Measurements from ENCODE around the gene ZBED1. TPM values are rescaled to one million over a fixed set of nuclear protein-coding genes. Genes with fewer than 3 reads are reported as not detected.

The ZBED1 gene
- total RNA-seq, 2 donors from 2014 or later: 41.5 to 56.3 TPM

GRCh38 chrX:2445662-2446623, 54.8 kb downstream of the ZBED1 start:
- no peak for ATAC-seq
- no peak for DNase-seq
- intact Hi-C loops (cut with DNase I, micrococcal nuclease): no loop called here

GRCh38 chrX:2442694-2443093, 58.1 kb downstream of the ZBED1 start:
- no peak for DNase-seq
- intact Hi-C loops (cut with DNase I, micrococcal nuclease): no loop called here
- no peak for ATAC-seq

- ATAC-seq (no peak), DNase-seq (no peak)
- intact Hi-C loops (cut with DNase I, micrococcal nuclease): no loop called here
These were observed 59.3 kb downstream of the ZBED1 start for GRCh38 chrX:2441466-2441865.

GRCh38 chrX:2439613-2440012, 61.2 kb downstream of the ZBED1 start:
- intact Hi-C loops (cut with DNase I, micrococcal nuclease): no loop called here
- ATAC-seq (no peak), DNase-seq (no peak)

Other genes with a start within 250 kb of the ZBED1 start
- gene DHRSX, start within 50 bp of the ZBED1 start, total RNA-seq: 10 to 100 TPM; 32.2 to 38.1 TPM
- 100 to 1,000 TPM; 164 to 191 TPM for gene CD99, start 190.3 kb upstream of the ZBED1 start, total RNA-seq

Data from left colon (tissue), 2 donors.